ENCODE results near the gene GADD45GIP1.

Gene GADD45GIP1

DNA sequence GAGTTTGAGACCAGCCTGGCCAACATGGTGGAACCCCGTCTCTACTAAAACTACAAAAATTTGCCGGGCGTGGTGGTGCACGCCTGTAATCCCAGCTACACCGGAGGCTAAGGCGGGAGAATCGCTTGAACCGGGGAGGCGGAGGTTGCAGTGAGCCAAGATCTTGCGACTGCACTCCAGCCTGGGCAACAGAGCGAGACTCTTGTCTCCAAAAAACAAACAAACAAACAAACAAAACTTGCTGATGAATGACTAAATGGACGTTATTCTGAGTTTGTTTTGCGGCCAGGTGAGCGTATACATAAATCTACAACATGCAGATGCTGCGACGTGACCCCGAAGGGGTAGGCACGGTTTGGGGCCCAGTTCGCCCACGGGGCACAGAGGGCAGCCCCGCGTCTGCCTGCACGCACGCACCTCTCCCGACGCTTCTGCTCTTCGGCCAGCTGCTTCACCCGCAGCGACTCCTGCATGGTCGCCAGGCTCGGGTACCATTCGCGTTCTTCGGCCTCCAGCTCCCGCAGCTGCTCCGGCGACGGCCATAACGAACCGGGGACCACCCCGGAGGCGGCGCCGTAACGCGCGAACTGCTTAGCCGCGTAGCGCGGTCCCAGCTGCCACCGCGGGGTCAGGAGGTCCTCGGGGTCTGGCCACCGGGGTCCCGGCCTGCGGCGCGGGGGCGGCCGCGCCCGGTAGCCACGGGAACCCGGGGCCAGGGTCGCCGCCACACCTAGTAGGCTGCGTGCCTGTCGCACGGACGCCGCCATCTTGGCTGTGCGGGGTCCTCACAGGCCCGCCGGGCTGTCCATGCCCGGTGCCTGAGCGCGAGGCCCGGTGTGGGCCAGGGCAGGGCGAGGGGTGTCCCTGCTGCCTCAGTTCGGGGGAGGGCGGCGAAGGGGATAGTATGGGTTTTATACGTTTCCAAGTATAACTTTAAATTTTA lies at the start of gene GADD45GIP1:
Gene GADD45GIP1 (minus strand): TSS at position 778 of the 943 bp plus-strand sequence. CDS start 11 bp downstream, at position 767.
- DNase-seq (ENCODE audit: low spot score) = peak; percentile 63

DNA sequence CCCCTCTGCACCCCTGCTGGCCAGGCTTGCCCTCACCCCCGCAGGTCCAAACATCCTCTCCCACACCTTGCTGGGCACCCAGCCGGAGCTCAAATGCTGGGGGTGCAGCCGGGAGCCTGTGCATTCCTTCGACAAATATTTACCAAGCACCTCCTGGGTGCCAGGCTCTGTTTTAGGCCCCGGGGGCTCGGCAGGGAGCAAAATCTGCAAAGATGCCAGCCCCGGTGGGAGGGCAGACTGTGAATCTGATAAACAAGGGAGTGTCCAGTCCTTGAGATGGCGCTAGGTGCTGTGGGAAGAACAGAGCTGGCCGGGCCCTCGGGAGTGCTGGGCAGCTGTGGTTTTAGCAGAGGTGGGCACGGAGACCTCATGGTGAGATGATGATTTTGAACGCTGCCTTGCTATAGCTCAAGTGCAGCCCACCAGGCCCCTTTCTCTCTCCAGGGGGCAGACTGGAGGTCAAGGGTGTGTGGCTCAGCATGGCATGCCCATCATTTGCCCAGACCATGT lies 48.9 kb upstream of the GADD45GIP1 start:
- no peak for DNase-seq (ENCODE audit: low spot score)

DNA sequence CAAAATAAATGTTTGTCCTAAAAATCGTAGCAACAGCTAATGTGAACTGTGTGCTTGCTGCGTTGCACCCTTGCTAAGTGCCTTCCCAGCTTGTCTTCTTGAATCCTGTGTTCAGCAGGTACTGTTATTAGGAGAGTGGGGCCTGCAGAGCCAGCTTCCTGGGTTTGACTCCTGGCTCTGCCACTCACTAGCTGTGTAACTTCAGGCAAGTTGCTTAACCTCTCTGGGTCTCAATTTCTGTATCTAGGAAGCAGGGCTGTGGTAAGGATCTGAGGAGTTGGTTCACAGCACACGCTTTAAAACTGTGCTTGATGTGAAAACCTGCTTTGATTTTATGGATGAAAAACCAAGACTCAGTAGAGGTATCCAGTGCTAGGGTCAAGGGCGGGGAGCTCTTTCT lies 48.2 kb upstream of the GADD45GIP1 start:
- DNase-seq (ENCODE audit: low spot score) = no peak

DNA sequence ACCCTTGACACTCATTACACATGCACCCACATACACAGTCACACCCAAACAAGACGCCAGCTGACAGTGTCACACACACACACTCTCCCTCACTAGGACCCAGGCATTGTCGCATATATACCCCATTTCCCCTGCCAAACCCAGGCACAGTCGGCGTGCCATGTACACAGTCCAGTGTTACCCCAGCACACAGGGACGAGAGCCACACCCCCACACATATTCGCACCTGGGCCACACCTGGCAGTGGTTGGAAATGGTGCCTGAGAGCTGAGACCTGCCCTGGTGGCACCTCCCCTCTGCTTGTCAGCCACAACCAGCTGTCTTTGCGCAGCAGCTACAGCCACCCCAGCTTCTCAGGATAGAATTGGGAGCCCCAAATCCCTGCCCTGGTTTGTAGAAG lies 47.2 kb upstream of the GADD45GIP1 start:
- no peak for DNase-seq (ENCODE audit: low spot score)

DNA sequence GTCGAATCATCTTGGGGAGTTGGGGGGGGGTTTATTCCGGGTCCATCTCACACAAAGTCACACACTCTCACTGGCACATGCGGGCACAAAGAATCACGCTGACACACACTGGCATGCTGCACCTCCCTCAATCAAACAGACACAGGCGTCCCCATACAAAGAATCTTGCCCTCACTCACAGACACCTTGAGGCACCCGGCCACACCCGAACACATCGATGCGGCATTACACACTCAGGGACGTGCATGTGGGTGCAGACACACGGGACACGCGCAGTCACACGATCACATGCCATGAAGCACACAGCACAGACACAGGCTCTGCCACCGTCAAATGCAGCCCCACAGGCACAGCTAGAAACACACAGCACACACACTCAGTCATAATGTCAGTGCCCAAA lies 46.1 kb upstream of the GADD45GIP1 start:
- peak; percentile 56 for DNase-seq (ENCODE audit: low spot score)

DNA sequence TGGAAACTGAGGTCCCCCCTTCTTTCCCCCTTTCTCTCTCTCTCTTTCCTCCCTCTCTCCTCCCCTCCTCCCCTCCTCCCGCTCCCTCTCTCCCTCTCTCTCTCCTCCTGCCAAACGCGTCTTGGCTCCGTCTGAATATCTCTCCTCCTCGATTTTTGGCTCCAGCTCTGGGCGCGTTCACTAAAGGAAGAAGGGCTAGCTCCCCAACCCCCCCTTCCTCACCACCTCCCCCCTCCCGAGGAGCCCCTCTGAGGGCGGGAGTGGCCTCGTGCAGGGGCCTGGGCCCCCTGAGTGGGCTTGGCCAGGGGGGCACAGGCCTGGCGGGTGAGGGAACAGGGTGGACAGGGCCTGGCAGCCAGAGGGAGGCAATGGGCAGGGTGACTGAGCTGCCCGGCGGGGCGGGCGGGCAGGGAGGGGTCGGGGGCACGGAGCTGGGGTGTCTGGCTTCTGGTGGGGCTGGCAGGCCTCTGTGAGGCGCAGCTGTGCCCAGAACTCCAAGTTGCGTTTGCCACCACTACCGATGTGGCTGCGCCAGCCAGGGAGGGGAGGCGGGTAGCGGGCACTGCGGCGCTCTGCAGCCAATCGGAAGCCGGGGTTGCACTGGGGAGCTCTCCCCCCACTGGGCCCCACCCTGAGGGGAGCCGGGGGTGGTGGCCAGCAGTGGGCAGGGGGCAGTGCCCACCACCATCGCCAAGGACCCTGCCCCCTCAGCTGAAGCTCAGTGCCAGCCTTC lies 45.3 kb upstream of the GADD45GIP1 start:
- DNase-seq (ENCODE audit: low spot score) = peak; percentile 97

DNA sequence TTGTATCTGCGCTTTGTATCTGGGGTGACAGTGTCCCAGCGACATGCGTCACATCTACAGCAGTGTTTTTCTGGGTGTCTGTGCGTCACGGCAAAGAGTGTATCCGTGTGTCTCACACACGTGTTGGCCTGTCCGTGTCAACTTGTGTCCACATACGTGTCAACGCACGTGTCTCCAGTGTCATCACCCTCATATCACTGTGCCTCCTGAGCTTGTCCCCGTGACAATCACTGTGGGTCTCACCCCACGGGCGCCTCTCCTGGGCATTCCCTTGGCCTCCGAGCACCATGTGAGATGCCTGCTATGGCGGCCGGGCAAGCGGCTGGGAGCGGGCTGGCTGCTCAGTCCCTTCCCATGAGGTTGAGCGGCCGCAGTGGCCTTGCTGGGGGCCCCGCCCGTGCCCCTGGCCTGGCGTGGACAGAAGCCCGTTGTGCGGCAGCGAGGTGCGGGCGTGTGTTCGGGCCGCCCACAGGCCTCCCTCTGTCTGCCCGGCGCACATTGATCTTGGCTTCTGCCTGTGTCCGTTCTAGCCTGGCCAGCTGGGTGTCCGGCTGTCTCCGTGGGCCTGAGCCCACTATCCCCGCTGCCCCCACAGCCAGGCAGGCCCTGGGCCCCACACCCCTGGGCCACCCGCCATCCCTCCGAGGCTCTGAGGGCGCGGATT lies 44.6 kb upstream of the GADD45GIP1 start:
- peak; percentile 94 for DNase-seq (ENCODE audit: low spot score)

DNA sequence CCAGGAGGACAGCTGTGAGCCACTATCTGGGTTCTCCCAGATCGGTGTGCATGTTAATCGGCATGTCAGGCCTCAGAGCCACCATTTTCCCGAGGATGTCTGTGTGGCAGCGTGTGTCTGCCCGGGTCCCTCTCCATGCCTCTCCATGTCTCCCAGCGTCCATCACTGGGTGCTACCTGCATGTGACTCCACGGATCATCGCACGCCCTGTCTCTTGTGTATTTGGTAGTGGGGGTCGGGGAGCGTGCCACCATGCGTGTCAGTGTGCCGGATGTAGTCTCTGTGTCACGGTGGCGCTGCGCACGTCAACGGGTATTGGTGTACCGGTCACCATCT lies 44.1 kb upstream of the GADD45GIP1 start:
- DNase-seq (ENCODE audit: low spot score) = no peak

DNA sequence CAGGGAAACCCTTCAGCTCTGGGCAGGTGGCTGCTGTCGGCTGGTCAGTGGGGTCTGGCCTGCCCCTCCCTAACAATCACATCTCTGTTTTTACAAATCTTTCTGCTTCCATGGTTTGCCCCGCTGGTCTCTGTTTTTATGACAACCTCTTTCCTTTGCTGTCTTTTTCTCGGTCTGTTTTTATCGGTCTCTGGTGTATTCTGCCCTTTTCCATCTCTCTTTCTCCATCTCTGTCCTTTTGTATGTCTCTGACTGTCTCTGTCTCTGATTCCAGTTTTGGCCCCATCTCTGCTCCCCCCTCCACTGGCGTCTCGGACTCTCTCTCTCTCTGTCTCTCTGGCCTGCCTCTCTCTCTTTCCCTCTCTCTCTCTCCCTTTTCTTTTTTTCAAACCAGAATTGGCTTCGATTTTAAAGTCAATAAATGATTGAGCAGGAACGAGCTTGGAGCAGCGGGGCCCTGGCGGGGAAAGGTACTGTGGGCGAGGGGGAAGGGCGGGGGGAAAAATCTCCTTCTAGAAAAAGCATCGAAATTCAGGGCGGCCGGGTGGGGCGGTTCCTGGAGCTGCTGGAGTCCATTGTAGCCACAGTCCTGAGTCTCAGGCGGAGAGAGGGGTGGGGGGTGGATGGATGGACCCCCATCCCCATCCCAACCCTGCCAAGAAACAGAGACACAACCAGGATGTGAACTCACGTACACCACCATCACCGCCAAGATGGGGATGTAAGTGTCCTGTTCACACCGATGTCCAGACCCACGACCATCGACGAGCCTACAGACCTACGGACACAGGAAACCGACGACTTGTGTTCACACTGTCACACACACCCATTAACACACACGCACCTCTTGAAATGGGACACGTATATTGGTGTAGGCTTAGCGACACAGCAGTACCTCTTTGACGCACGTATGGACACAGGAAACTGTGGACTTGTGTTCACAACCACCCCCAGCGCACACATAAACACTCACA lies 41.2 kb upstream of the GADD45GIP1 start:
- no peak for DNase-seq (ENCODE audit: low spot score)

DNA sequence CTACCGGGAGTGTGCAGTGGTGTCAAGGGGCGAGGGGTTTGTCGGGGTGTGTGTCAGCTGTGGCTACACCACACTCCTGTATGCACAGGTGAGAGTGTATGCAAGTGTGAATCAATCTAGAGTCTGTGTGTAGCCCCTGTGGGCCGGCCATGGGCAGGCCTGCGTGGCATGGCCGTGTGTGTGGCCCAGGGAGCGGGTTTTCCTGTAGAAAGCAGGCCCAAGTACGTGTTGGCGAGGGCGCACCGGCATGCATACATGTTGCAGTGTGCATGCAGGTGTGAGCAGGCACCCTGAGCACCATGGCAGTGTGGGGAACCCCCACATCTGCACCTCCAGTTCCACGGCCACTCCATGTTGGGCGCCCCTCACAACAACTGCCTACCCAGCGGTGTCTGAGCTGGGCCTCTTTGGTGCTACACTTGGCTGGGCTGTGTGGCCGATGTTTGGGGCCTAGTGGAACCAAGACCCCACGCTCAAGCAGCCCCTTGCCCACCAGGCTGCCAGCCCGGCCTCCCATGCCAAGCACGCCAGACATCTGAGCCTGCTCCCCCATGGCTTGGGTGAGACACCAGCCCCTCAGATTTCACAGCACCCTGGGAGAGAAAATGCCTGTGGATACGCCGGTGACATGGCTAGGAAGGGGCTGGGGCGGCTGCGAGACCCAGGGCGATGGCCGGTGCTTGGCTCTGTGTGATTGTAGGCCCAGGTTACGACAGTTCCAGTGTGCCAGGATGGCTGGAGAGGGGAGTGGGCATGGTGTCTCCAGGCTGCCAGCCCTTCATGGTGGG lies 40.4 kb upstream of the GADD45GIP1 start:
- no peak for DNase-seq (ENCODE audit: low spot score)

DNA sequence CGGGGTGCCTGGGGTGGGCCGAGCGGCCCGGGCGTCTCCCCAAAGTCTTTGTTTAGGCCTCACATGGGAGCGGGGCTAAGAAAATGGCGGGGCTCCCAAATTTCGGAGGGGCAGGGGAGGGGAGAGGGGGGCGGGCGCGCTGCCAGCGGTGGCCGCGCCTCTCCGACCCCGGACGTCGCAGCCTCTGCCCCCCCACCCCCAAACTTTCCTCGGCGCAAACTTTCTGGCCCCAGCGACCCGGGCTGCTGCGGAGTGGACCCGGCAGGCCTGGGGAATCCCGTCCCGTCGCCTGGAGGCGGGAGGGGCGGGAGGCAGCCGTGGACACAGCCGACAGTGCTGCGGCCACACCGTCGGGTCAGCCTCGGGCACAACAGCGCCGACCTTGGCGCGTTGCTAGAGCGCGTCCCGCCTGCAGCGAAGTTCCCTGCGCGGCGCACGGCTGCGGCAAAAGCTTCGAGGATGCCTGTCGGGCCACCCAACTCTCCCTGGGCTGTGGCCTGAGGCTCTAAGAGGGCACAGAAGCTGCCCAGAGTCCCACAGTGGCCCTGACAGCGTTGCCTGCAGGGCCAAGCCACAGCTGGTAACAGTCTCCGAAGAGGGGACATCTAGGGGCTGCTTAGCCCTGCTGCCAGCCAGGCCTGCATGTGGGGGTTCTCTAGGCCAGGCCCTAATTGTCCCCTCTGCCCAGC lies 39.5 kb upstream of the GADD45GIP1 start:
- no peak for DNase-seq (ENCODE audit: low spot score)

DNA sequence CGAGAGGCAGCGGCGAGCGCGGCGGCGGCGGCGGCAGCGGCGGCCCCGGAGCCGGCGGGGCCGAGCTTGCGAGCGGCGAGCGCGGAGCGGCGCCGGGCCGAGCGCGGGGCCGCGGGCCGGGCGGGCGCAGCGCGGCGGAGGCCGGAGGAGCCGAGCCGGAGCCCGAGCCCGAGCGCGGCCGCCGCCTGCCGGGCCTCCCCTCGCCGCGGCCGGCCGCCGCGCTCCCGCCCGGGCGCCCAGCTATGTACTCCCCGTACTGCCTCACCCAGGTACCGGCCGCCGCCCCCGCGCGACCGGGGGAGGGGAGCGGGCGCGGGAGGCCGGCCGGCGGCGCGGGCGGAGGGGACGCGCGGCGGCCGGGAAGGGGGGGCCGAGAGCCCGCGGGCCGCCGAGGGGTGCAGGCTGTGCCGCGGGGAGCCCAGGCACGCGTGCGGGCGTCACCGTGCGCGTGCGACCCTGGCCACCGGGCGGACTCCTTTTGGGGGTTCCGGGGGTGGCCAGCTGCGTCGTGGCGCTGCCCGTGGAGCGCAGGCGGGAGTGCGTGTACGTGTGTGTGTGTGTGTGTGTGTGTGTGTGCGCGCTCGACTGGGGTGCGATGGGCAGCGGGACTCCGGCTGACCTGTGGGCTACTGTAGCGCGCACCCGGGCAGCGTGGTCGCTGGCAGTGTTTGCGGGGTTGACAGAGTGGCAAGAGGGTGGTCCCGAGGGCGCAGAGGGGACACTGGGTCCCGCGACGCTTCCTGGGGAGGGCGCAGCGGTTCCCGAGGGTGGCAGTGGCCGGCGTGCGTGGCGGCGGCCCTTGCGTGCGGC lies 38.8 kb upstream of the GADD45GIP1 start:
- no peak for DNase-seq (ENCODE audit: low spot score)

DNA sequence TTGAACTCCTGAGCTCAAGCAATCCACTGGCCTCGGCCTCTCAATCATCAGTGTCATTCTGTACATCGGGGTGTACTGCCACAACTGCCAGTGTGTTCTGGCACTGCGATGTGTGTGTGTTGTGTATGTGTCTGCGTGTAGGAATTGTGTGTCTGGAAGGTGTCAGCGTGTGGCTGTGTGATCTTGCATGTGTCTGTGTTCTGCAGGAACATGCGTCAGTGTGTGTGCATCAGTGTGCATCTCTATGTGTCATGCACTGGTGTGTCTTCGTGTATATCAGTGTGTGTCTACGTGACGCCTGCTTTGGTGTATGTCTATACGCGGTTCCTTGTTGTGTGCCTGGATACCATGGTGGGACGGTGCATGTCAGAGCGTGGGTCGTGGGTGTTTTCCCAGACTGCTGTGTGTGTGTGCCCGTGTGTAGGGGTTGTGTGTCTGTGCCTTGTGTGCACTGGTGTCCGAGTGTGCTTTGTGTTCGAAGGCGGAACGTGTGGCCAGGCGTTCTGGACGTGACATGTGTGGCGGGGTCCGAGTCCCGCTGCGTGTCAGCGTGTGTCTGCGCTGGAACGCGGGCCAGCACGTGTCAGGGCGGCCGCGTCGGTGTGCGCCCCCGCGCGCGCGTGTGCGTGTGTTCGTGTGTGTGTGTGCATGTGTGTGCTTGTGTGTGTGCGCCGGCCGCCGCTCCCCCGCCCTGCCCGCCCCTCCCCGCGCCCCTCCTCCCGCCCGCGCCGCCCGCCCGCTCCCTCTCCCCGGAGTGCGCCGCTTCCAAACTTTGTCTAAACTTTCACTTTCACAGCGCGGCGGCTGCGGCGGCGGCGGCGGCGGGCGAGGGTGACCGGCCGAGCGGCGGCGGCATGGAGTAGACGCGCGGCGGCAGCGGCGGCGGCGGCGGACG lies 37.9 kb upstream of the GADD45GIP1 start, which contains the start of gene NFIX:
Gene NFIX (plus strand): TSS at position 775 of the 895 bp plus-strand sequence. CDS start 363 bp downstream, outside the sequence.
- no peak for DNase-seq (ENCODE audit: low spot score)

DNA sequence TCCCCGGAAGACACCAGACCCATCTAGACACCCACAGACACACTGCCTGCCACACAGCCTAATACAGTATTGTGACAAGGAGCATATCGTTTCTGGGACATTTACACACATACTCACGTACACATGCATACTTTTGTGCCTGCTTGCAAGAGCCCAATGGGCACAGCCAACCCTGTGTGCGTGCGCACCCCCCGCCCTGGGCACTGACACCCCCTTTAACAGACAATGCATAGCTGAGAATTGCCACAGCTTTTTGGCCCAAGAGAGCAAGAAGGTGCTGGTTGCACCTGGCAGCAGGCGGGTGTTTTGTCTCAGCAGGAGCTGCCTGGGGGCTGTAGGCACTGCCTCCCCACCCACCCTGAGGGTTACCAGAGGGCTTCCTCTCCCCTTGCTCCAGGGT lies 36.5 kb upstream of the GADD45GIP1 start:
- no peak for DNase-seq (ENCODE audit: low spot score)

DNA sequence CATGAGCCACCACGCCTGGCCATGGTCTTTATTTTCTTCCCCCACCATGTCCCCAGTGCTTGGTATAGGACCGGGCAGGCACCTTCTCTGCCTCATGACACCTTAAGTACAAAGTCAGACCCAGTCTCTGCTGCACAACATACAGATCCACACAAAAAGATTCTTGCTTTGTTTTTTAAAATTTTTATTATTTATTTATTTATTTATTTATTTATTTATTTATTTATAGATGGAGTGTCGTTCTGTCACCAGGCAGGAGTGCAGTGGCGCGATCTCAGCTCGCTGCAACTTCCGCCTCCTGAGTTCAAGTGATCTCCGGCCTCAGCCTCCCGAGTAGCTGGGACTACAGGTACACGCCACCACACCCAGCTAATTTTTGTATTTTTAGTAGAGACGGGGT lies 35.7 kb upstream of the GADD45GIP1 start:
- no peak for DNase-seq (ENCODE audit: low spot score)

DNA sequence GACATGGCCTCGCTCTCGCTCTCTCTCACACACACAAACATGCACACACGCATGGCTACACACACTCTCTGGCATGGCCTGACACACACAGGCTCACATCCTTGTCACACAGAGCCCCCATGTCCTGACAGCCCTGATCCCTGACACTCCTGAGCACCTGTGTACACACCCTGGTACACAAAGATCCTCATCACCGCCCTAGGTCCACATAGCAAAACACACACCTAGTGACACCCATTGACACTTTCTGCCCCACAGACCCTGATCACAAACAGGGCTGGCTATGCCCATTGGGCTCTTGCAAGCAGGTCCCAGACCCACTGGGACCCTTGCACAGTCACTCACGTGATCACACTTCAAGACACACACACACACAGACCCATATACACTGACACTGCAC lies 34.3 kb upstream of the GADD45GIP1 start:
- DNase-seq (ENCODE audit: low spot score) = no peak

DNA sequence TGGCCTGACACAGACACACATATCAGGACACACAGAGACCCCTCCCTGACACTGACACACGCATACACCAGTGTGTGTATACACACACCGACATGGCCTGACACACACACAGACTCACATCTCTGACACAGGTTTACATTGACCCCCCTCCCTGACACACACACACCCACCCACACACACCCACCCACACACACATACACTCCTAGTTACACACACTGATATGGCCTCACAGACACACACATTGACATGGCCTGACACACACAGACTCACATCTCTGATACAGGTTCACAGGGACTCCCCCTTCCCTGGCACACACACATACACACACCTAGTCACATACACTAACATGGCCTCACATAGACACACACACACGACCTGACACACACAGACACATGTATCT lies 33.8 kb upstream of the GADD45GIP1 start:
- no peak for DNase-seq (ENCODE audit: low spot score)

DNA sequence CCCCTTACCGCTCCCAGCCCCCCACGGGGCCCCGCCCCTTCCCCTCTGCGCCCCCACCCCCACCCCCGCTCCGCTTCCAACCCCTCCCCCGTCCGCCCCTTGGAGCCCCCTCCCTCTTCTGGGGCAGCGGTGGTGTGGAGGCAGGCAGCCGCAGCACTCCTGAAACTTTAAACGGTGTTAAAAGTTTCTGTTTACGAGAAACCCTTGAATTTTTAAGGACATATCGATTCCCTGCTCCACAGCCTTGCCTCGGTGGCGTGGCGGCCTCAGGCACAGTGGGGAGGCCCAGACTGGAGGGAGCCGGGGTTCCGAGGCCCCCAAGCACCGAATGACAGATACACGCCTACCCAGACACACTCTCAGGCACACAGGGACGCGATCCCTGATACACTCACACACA lies 33.4 kb upstream of the GADD45GIP1 start:
- no peak for DNase-seq (ENCODE audit: low spot score)

Data from globus pallidus (tissue), 1 donor.